Aorta (tissue), 5 donors: ENCODE data around the gene RBP3. TPM values are rescaled to one million over a fixed set of nuclear protein-coding genes. Genes with fewer than 3 reads are reported as not detected.

Experiments used
- ATAC-seq: fragments of 200-7000 bp; cut with Tn5 transposase; one replicate; pipeline ENCODE4 v1.9.1; 2022; ENCODE audit warnings: moderate library complexity; ENCODE audit not compliant: low FRiP score
- DNase-seq, 2 donors: peaks; one replicate each; pipeline ENCODE4 v3.0.0-alpha.2; 2020
- H3K27ac ChIP-seq, 2 donors: one replicate each; pipeline ENCODE4 v1.5.1; 2013; ENCODE audit warnings: low read length in 2 of 2, mild to moderate bottlenecking in 2 of 2, moderate library complexity in 2 of 2, control low read depth in 1 of 2, inconsistent platforms in 1 of 2, low read depth in 1 of 2
- H3K27me3 ChIP-seq, 2 donors: one replicate each; pipeline ENCODE4 v1.6.1; 2013; ENCODE audit warnings: control low read depth in 1 of 2, low read length in 1 of 2, mild to moderate bottlenecking in 1 of 2, moderate library complexity in 1 of 2; ENCODE audit not compliant: insufficient read depth in 2 of 2, control insufficient read depth in 1 of 2
- H3K36me3 ChIP-seq, 2 donors: one replicate each; pipeline ENCODE4 v1.6.1; 2013; ENCODE audit warnings: control low read depth in 1 of 2, low read length in 1 of 2, mild to moderate bottlenecking in 1 of 2; ENCODE audit not compliant: insufficient read depth in 2 of 2, control insufficient read depth in 1 of 2
- H3K4me1 ChIP-seq, 2 donors: one replicate each; pipeline ENCODE4 v1.6.1; 2013; ENCODE audit warnings: low read length in 2 of 2, control low read depth in 1 of 2, mild to moderate bottlenecking in 1 of 2, moderate library complexity in 1 of 2; ENCODE audit not compliant: insufficient read depth in 2 of 2, control insufficient read depth in 1 of 2
- H3K4me3 ChIP-seq, 2 donors: one replicate each; pipeline ENCODE4 v1.5.1; 2013; ENCODE audit warnings: low read length in 2 of 2, control low read depth in 1 of 2, mild to moderate bottlenecking in 1 of 2
- H3K9me3 ChIP-seq: one replicate; pipeline ENCODE4 v1.6.1; 2013; ENCODE audit warnings: mild to moderate bottlenecking, low read length; ENCODE audit not compliant: control insufficient read depth
- WGBS, 2 donors: extraction: QIAGEN DNeasy Blood & Tissue Kit; methylation state at CpG; one replicate each; pipeline ENCODE4 v1.1.7; 2013; 5-methylcytosine and 5-hydroxymethylcytosine counted together
- intact Hi-C, 2 donors: fragments of 100-400 bp; cut with DNase I; formaldehyde crosslinking; loops; one replicate each; pipeline versions ENCODE4 v1.14.2 to v1.15.0; 2022
- polyA plus RNA-seq, 2 donors: library from polyadenylated mRNA; stranded (reverse); fragments of 200-250 nt; gene quantifications; one replicate each; pipeline ENCODE4 v1.2.3, GENCODE V29; 2013
- total RNA-seq, 2 donors: library from RNA; stranded (reverse); fragmentation: NEBNext Ultra II Directional; extraction: Animal tissue kit (Norgen Biotek cat#: 25700); gene quantifications; one replicate each; pipeline ENCODE4 v1.2.1, GENCODE V29; 2021
- donor health status: healthy with polysubstance abuse.
- donor health status: Bipolar disorder and iron deficiency.
- donor health status: DM: no; HTN: no; CAD: no.
- donor health status: DM: no; HTN: no; CAD: no.
- donor health status: DM: yes; HTN: yes; CAD: no.

RBP3 gene
- total and polyA plus RNA-seq, 4 donors = not detected

GRCh38 chr10:47323087-47323486, 25.1 kb upstream of the RBP3 start:
- no peak for DNase-seq
- WGBS, 2 donors = 63 to 79% methylated on average over 1 of the region's 1 CpG
- Histone ChIP-seq H3K4me1 (no peaks in the 10 kb centered on the region), H3K9me3 (no peaks in the 10 kb centered on the region), H3K27ac (no peak overlapping the region), H3K4me3 (no peak overlapping the region), H3K27me3 (no peaks in the 10 kb centered on the region), H3K36me3 (no peaks in the 10 kb centered on the region)
- no peak for ATAC-seq
- intact Hi-C loops = no loop called here

GRCh38 chr10:47323636-47324296, 24.4 kb upstream of the RBP3 start:
- DNase-seq = no peak
- no peak for ATAC-seq
- intact Hi-C loops = no loop called here
- WGBS, 2 donors = 62 to 63% methylated on average over 5 of the region's 5 CpGs
- Histone ChIP-seq H3K36me3 (no peaks in the 10 kb centered on the region), H3K4me3 (no peak overlapping the region), H3K9me3 (no peaks in the 10 kb centered on the region), H3K27ac (no peak overlapping the region), H3K27me3 (no peaks in the 10 kb centered on the region), H3K4me1 (no peaks in the 10 kb centered on the region)

GRCh38 chr10:47325303-47326291, 22.6 kb upstream of the RBP3 start:
- 96 to 97% methylated on average over 30 of the region's 30 CpGs for WGBS, 2 donors
- no peak for ATAC-seq

GRCh38 chr10:47326306-47326926, 21.7 kb upstream of the RBP3 start:
- no peaks in the 10 kb centered on the region for H3K4me1 ChIP-seq
- H3K36me3 ChIP-seq = no peaks in the 10 kb centered on the region
- no peaks in the 10 kb centered on the region for H3K9me3 ChIP-seq
- WGBS, 2 donors = 61 to 62% methylated on average over 5 of the region's 5 CpGs
- intact Hi-C loops = no loop called here
- ATAC-seq = no peak
- H3K27me3 ChIP-seq = no peaks in the 10 kb centered on the region
- no peak overlapping the region for H3K27ac ChIP-seq
- peak in 1 of 2 donors; percentile 59 for DNase-seq
- no peak overlapping the region for H3K4me3 ChIP-seq

More at GRCh38 chr10:47325303-47326291, 22.6 kb upstream of the RBP3 start:
- no peak overlapping the region for H3K27ac ChIP-seq
- H3K4me1 ChIP-seq = no peaks in the 10 kb centered on the region
- H3K27me3 ChIP-seq = no peaks in the 10 kb centered on the region
- H3K36me3 ChIP-seq = no peaks in the 10 kb centered on the region
- no peaks in the 10 kb centered on the region for H3K9me3 ChIP-seq
- DNase-seq = peak in 1 of 2 donors; percentile 66
- no peak overlapping the region for H3K4me3 ChIP-seq
- intact Hi-C loops = no loop called here

GRCh38 chr10:47326927-47327330, 21.2 kb upstream of the RBP3 start:
- H3K27ac ChIP-seq = no peak overlapping the region
- intact Hi-C loops = no loop called here
- DNase-seq (no peak), ATAC-seq (no peak)
- no peak overlapping the region for H3K4me3 ChIP-seq
- H3K27me3 ChIP-seq = no peaks in the 10 kb centered on the region
- 68 to 78% methylated on average over 11 of the region's 11 CpGs for WGBS, 2 donors
- no peaks in the 10 kb centered on the region for H3K9me3 ChIP-seq
- no peaks in the 10 kb centered on the region for H3K36me3 ChIP-seq
- H3K4me1 ChIP-seq = no peaks in the 10 kb centered on the region

GRCh38 chr10:47329855-47330254, 18.3 kb upstream of the RBP3 start:
- H3K36me3 ChIP-seq = no peaks in the 10 kb centered on the region
- H3K9me3 ChIP-seq = no peaks in the 10 kb centered on the region
- WGBS, 2 donors = 90 to 94% methylated on average over 4 of the region's 4 CpGs
- ATAC-seq = no peak
- intact Hi-C loops = no loop called here
- no peak overlapping the region for H3K4me3 ChIP-seq
- DNase-seq = no peak
- H3K27me3 ChIP-seq = no peaks in the 10 kb centered on the region
- H3K27ac ChIP-seq = no peak overlapping the region
- no peaks in the 10 kb centered on the region for H3K4me1 ChIP-seq

GRCh38 chr10:47330366-47330765, 17.8 kb upstream of the RBP3 start:
- H3K4me1 ChIP-seq = no peaks in the 10 kb centered on the region
- 96 to 97% methylated on average over 3 of the region's 3 CpGs for WGBS, 2 donors
- intact Hi-C loops = no loop called here
- H3K27ac ChIP-seq = no peak overlapping the region
- ATAC-seq (no peak), DNase-seq (no peak)
- no peaks in the 10 kb centered on the region for H3K9me3 ChIP-seq
- H3K4me3 ChIP-seq = no peak overlapping the region
- H3K27me3 ChIP-seq = no peaks in the 10 kb centered on the region
- no peaks in the 10 kb centered on the region for H3K36me3 ChIP-seq

GRCh38 chr10:47330804-47331203, 17.4 kb upstream of the RBP3 start:
- Histone ChIP-seq H3K4me3 (no peak overlapping the region), H3K36me3 (no peaks in the 10 kb centered on the region), H3K27ac (no peak overlapping the region), H3K4me1 (no peaks in the 10 kb centered on the region), H3K9me3 (no peaks in the 10 kb centered on the region), H3K27me3 (no peaks in the 10 kb centered on the region)
- peak in 1 of 2 donors; percentile 51 for DNase-seq
- intact Hi-C loops = no loop called here
- 78 to 79% methylated on average over 3 of the region's 3 CpGs for WGBS, 2 donors
- no peak for ATAC-seq
